ENCODE results near the gene GPR25.
A peak's percentile ranks its signal among the peaks of the same experiment; 100 is the strongest.

GPR25 gene, protein sequence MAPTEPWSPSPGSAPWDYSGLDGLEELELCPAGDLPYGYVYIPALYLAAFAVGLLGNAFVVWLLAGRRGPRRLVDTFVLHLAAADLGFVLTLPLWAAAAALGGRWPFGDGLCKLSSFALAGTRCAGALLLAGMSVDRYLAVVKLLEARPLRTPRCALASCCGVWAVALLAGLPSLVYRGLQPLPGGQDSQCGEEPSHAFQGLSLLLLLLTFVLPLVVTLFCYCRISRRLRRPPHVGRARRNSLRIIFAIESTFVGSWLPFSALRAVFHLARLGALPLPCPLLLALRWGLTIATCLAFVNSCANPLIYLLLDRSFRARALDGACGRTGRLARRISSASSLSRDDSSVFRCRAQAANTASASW

GRCh38 chr1:200872446-200873115 is at the start of gene GPR25:
TSS of gene GPR25 (plus strand) at chr1:200872981. CDS start at chr1:200873038, 57 bp downstream.
- Mint-ChIP-seq H3K4me3 (no peak within 1 kb of the TSS), H3K4me1 (ENCODE audit: low read depth) (peaks cover 54% of the 10 kb centered on the region), H3K36me3 (ENCODE audit: low read depth) (no peaks in the 10 kb centered on the region), H3K9me3 (no peaks in the 10 kb centered on the region), H3K27me3 (peaks cover 68% of the 10 kb centered on the region), H3K27ac (no peak within 1 kb of the TSS)
- DNase-seq: no peak

DNA sequence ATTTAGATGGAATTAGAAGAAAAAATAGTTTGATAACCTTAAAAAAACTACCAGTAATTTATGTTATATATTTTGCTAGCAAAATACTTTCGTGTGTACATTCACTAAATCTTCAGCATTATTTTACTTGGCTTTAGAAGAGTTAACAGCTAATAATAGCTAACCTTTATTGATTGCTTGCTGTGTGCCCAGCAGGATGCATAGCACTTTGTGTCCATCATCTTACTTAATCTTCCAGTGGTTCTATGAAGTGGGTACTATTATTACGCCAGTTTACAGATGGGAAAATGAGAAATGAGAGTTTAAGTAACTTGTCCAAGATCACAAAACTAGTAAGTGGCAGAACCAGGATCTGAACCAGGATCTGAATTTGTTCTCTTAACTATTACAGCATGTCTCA is 41.7 kb upstream of the GPR25 start:
- Mint-ChIP-seq H3K27ac (no peak overlapping the region), H3K27me3 (no peaks in the 10 kb centered on the region), H3K4me1 (ENCODE audit: low read depth) (peaks cover 4% of the 10 kb centered on the region), H3K36me3 (ENCODE audit: low read depth) (no peaks in the 10 kb centered on the region), H3K9me3 (no peaks in the 10 kb centered on the region), H3K4me3 (no peak overlapping the region)
- no peak for DNase-seq

- no peak overlapping the region for H3K27ac Mint-ChIP-seq
- no peaks in the 10 kb centered on the region for H3K4me1 Mint-ChIP-seq (ENCODE audit: low read depth)
These were observed 38.4 kb upstream of the GPR25 start for GRCh38 chr1:200834383-200834782.

GRCh38 chr1:200836213-200836612 is 36.6 kb upstream of the GPR25 start:
- Mint-ChIP-seq H3K4me3 (no peak overlapping the region), H3K4me1 (ENCODE audit: low read depth) (no peaks in the 10 kb centered on the region), H3K27ac (no peak overlapping the region), H3K9me3 (no peaks in the 10 kb centered on the region), H3K27me3 (no peaks in the 10 kb centered on the region), H3K36me3 (ENCODE audit: low read depth) (no peaks in the 10 kb centered on the region)
- DNase-seq: no peak

More at GRCh38 chr1:200834383-200834782, 38.4 kb upstream of the GPR25 start:
- Mint-ChIP-seq H3K36me3 (ENCODE audit: low read depth) (no peaks in the 10 kb centered on the region), H3K9me3 (no peaks in the 10 kb centered on the region), H3K4me3 (no peak overlapping the region), H3K27me3 (no peaks in the 10 kb centered on the region)
- no peak for DNase-seq

GRCh38 chr1:200837931-200838571 is 34.7 kb upstream of the GPR25 start:
- Mint-ChIP-seq H3K9me3 (no peaks in the 10 kb centered on the region), H3K36me3 (ENCODE audit: low read depth) (no peaks in the 10 kb centered on the region), H3K27ac (no peak overlapping the region), H3K4me1 (ENCODE audit: low read depth) (no peaks in the 10 kb centered on the region), H3K4me3 (no peak overlapping the region), H3K27me3 (no peaks in the 10 kb centered on the region)
- no peak for DNase-seq

DNA sequence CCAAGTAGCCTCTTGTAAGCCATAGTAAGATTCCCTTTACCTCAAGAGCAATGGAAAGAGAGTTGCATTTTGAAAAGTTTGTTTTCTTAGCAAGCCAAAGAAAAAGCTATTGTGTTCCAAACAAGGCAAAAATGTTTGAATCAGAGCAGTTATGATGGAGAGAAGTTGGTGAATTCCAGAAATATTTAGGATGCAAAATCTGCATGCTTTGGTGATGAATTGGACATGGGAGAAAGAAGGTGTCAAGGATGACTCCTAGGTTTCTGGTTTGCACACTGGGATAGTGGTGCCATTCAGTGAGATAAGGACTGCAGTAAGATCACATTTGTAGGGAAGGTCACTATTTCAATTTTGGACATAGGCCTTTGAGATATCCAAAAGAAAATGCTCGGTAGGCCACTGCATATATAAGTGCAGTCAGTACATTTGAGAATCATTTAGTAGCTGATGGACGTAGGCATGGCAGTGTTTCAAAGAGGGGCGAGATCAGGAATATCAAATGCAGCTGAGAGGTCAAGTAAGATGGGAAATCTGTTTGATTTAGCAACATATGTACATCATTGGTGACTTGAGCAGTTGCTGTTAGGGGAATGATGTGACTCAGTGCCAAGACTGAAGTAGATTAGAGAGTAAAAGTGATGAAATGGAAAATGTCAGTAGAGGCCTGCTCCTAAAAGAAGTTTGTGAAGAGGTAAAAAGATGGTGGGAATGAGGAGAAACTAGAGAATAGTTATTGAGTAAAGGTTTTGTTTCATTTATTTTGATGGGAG is 33.9 kb upstream of the GPR25 start:
- H3K27ac Mint-ChIP-seq: no peak overlapping the region

DNA sequence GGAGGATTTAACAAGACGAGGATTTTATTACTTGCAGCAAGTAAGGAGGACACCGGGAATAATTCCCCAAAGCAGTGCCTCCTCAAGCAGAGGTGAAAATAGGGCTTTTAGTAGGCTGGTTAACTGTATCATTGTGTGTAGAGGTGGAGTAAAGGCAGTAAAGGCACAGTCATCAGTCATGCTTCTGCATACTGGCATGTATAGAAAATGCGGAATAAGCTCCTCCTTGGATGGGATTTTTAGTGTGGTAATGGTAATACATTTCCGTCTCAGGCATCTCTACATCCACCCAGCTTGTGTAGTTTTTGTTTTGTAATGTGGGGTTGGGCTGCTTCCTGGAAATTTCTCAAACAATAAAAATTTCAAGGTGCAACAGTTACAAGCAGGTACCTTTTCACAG is 27.4 kb upstream of the GPR25 start:
- Mint-ChIP-seq H3K27me3 (no peaks in the 10 kb centered on the region), H3K27ac (no peak overlapping the region), H3K4me1 (ENCODE audit: low read depth) (no peaks in the 10 kb centered on the region), H3K4me3 (no peak overlapping the region), H3K9me3 (no peaks in the 10 kb centered on the region), H3K36me3 (ENCODE audit: low read depth) (peaks cover 22% of the 10 kb centered on the region)
- no peak for DNase-seq

More for the DNA sequence above, 33.9 kb upstream of the GPR25 start:
- Mint-ChIP-seq H3K36me3 (ENCODE audit: low read depth) (no peaks in the 10 kb centered on the region), H3K9me3 (no peaks in the 10 kb centered on the region), H3K4me3 (no peak overlapping the region), H3K4me1 (ENCODE audit: low read depth) (no peaks in the 10 kb centered on the region), H3K27me3 (no peaks in the 10 kb centered on the region)
- no peak for DNase-seq

GRCh38 chr1:200846398-200846797 is 26.4 kb upstream of the GPR25 start:
- DNase-seq: no peak
- peaks cover 22% of the 10 kb centered on the region for H3K36me3 Mint-ChIP-seq (ENCODE audit: low read depth)
- no peaks in the 10 kb centered on the region for H3K9me3 Mint-ChIP-seq
- no peak overlapping the region for H3K4me3 Mint-ChIP-seq
- H3K27me3 Mint-ChIP-seq: no peaks in the 10 kb centered on the region
- no peak overlapping the region for H3K27ac Mint-ChIP-seq
- no peaks in the 10 kb centered on the region for H3K4me1 Mint-ChIP-seq (ENCODE audit: low read depth)

DNA sequence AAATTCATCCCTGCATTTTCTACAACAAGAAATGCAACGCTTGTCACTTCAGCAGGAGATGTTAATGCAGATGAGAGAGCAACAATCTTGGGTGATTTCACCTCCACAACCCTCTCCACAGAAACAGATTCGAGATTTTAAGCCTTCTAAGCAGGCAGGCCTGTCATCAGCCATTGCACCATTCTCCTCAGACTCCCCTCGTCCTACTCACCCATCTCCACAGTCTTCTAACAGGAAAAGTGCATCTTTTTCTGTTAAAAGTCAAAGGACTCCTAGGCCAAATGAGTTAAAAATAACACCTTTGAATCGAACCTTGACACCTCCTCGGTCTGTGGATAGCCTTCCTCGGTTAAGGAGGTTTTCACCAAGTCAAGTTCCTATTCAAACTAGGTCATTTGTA is 23.4 kb upstream of the GPR25 start:
- Mint-ChIP-seq H3K4me1 (ENCODE audit: low read depth) (peaks cover 2% of the 10 kb centered on the region), H3K9me3 (no peaks in the 10 kb centered on the region), H3K4me3 (no peak overlapping the region), H3K36me3 (ENCODE audit: low read depth) (peaks cover 26% of the 10 kb centered on the region), H3K27ac (no peak overlapping the region), H3K27me3 (no peaks in the 10 kb centered on the region)
- no peak for DNase-seq

DNA sequence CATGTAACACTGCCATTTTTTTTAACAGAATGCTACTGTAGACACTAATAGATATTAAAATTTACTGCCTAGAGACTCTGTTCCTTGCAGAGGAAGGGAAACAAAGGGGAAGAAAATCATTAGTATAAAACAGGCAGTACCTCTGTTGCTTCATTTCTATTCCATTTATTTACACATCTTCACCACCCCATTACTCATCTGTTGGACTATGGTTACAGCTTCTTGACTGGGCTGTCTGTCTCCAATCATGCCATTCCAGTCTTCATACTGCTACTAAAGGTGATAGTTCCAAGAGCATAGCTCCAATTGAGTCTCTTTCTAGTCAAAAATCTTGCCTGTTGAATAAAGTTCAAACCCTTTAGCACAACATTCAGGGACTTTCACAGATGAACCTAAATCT is 22.2 kb upstream of the GPR25 start:
- H3K4me3 Mint-ChIP-seq: no peak overlapping the region
- peaks cover 26% of the 10 kb centered on the region for H3K36me3 Mint-ChIP-seq (ENCODE audit: low read depth)
- H3K4me1 Mint-ChIP-seq (ENCODE audit: low read depth): peaks cover 2% of the 10 kb centered on the region
- DNase-seq: no peak
- H3K27me3 Mint-ChIP-seq: no peaks in the 10 kb centered on the region
- H3K27ac Mint-ChIP-seq: no peak overlapping the region
- no peaks in the 10 kb centered on the region for H3K9me3 Mint-ChIP-seq

GRCh38 chr1:200856716-200857357 is 15.9 kb upstream of the GPR25 start:
- peaks cover 9% of the 10 kb centered on the region for H3K36me3 Mint-ChIP-seq (ENCODE audit: low read depth)
- no peak overlapping the region for H3K4me3 Mint-ChIP-seq
- DNase-seq: no peak
- H3K27me3 Mint-ChIP-seq: no peaks in the 10 kb centered on the region
- H3K4me1 Mint-ChIP-seq (ENCODE audit: low read depth): peaks cover 10% of the 10 kb centered on the region
- no peaks in the 10 kb centered on the region for H3K9me3 Mint-ChIP-seq
- H3K27ac Mint-ChIP-seq: no peak overlapping the region

- no peak overlapping the region for H3K27ac Mint-ChIP-seq
- H3K4me3 Mint-ChIP-seq: no peak overlapping the region
- H3K4me1 Mint-ChIP-seq (ENCODE audit: low read depth): peaks cover 17% of the 10 kb centered on the region
- no peak for DNase-seq
- H3K27me3 Mint-ChIP-seq: no peaks in the 10 kb centered on the region
- H3K36me3 Mint-ChIP-seq (ENCODE audit: low read depth): peaks cover 9% of the 10 kb centered on the region
- no peaks in the 10 kb centered on the region for H3K9me3 Mint-ChIP-seq
These were observed 15.0 kb upstream of the GPR25 start for GRCh38 chr1:200857804-200858203.

DNA sequence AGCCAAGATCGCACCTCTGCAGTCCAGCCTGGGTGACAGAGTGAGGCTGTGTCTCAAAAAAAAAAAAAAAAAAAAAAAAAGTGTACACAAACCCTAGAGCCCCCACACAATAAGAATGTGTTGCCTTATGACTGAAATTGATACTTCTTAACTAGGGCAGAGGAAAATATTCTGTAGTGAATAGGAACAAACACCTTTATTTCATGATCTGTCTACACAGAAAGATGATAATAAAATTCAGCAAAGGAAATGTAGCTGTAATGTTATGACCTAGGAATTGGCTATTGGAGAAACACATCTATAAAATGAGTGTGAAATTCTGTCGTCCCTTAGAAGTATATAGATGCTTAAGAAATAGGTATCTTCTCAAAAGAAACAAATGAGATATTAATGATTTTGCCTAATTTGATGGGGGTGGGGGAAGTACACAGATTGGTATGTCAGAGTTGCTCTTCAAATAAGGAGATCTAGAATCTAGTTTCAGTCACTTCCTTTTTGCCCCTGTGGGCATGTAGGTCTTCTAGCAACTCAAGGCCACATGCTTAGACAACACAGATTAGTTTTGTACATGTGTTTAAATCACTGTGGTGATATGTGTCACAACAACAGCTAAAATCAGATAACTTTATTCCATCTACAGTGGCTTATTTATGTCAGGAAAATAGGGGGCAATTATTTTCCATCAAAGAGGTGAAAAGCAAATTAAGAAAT is 10.7 kb upstream of the GPR25 start:
- peak overlapping the region; percentile 30 for H3K27ac Mint-ChIP-seq
- no peaks in the 10 kb centered on the region for H3K9me3 Mint-ChIP-seq
- H3K4me1 Mint-ChIP-seq (ENCODE audit: low read depth): peaks cover 40% of the 10 kb centered on the region
- peaks cover 9% of the 10 kb centered on the region for H3K27me3 Mint-ChIP-seq
- no peak overlapping the region for H3K4me3 Mint-ChIP-seq
- DNase-seq: no peak
- H3K36me3 Mint-ChIP-seq (ENCODE audit: low read depth): no peaks in the 10 kb centered on the region

All from activated T-cell treated with anti-CD3 and anti-CD28 coated beads, Interleukin-2, amount 50 U/mL, for 24 hours (primary cell).